Spleen (tissue), 7 donors: Measurements from ENCODE around the gene SNX32.
"Not testable (repeated sequence)": the region's sequence is repeated elsewhere in the genome, so short reads cannot be mapped to it uniquely, and the experiment has no call there.

Experiments used
- CTCF ChIP-seq, 11 experiments: fragments of 200-600 bp in 7 of 11; fragments of 450-650 bp in 4 of 11; sonication (generic) in 4 of 11; IDR thresholded peaks in 8 of 11; conservative IDR thresholded peaks in 3 of 11; 1 replicate in 7 of 11; 2 replicates in 4 of 11; pipeline versions ENCODE4 v1.4.0 to v1.8.0; 2016 to 2021; ENCODE audit warnings: antibody characterized with exemption in 11 of 11, inconsistent platforms in 4 of 11, mild to moderate bottlenecking in 1 of 11
- POLR2A ChIP-seq, 3 donors: fragments of 450-650 bp; IDR thresholded peaks; one replicate each; pipeline ENCODE4 v1.5.1; 2017; ENCODE audit warnings: antibody characterized with exemption in 3 of 3, mild to moderate bottlenecking in 1 of 3
- donor health status: DM: no; HTN: no; CAD: no; lungs with moderate emphysema.
- donor health status: DM: no; HTN: no; CAD: no.
- donor health status: DM: no; HTN: no; CAD: no.

DNA sequence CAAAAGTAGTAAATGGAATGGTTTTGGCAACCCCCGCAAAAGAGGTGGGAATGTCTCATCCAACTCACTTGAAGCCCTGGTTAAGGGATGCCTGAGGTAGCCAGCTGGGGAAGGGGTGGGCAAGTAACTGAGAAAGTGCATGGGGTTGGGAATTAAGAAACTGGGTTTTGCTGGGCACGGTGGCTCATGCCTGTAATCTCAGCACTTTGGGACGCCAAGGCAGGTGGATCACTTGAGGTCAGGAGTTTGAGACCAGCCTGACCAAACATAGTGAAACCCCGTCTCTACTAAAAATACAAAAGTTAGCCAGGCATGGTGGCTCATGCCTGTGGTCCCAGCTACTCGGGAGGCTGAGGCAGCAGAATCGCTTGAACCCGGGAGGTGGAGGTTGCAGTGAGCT lies 14.9 kb downstream of the SNX32 start:
- not testable (repeated sequence) for TF ChIP-seq POLR2A (IDR thresholded peaks at IDR 0.05); CTCF (IDR thresholded peaks at IDR 0.05 in 8 of 11, conservative IDR thresholded peaks at IDR 0.05 in 3 of 11)
